Upper lobe of left lung (tissue), 4 donors: ENCODE measurements around the gene ENGASE.

Source experiments
- CTCF ChIP-seq, 6 experiments: fragments of 450-650 bp in 4 of 6; fragments of 200-600 bp in 2 of 6; sonication (generic) in 2 of 6; IDR thresholded peaks; one replicate each; pipeline ENCODE4 v1.5.1; 2016 to 2019; ENCODE audit warnings: antibody characterized with exemption in 6 of 6
- EP300 ChIP-seq, 4 donors: sonication (generic); formaldehyde crosslinking; IDR thresholded peaks; one replicate each; pipeline ENCODE4 v1.5.1; 2017; ENCODE audit warnings: antibody characterized with exemption in 4 of 4, control low read depth in 2 of 4

GRCh38 chr17:79088997-79089328 is 14.3 kb downstream of the ENGASE start:
- TF ChIP-seq CTCF (IDR thresholded peaks at IDR 0.05), result peak in 1 of 6 experiments; percentile 10
- no peak for TF ChIP-seq EP300 (IDR thresholded peaks at IDR 0.05)
